NCI-H524 treated with DMSO at 0.1 percent for 48 hours (cell line): ENCODE data around the gene DRAXIN.
A peak's percentile ranks its signal among the peaks of the same experiment; 100 is the strongest.

Source experiments
- DNase-seq: peaks from one replicate; lab custom pipeline; 2025; lab: John Stamatoyannopoulos, UW

DRAXIN gene

DNA sequence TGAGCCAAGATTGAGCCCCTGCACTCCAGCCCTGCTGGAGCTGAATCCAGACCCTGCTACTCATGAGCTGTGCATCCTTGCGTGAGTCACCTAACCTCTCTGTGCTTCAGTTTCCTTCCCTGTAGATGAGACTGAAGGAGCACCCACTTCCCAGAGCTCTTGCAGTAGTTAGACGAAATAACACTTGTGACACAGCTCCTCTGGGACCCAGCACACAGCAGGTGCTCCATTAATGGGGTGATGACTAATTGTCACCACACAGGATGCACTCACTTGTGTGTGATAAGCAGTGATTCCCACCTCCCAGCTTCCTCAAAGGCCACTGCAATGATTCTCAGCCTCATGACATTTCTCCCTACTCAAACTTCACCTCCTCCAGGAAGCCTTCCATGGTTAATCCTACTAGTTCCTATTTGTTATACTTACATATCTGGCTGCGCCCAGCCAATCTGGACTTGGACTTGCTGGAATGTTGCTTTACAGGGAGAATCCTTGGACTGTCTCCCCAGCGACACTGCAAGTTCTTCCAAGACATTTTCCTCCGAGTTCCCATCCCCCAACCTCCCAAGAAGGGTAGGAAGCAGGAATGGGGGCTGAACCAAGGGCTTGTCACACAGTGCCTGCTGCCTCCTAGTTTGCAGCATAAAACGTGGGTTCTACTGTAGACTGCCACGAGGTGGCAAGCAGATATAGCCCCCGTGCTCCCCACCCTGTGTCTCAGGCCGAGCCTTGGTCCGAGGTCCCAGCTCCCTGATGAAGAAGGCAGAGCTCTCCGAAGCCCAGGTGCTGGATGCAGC is 17.2 kb downstream of the DRAXIN start:
- no peak for DNase-seq

DNA sequence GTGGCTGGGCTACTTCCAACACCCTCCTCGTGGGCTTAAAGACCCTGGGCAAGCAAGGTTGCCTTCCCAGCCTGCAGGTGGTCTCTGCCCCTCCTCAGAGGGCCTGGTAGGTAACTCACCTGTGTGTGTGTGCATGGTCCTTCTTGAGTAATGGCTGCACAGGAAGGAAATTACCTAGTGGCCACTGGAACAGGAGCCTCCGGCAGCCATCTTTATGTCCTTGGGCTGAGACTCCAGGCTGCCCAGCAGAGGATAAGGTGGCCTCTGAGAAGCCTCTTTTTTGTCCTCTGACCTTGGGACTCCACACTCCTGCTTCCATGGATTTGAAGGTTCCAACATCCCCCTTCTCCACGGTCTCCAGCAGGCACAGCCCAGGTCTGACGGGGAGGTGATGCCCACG is 20.0 kb downstream of the DRAXIN start:
- no peak for DNase-seq

DNA sequence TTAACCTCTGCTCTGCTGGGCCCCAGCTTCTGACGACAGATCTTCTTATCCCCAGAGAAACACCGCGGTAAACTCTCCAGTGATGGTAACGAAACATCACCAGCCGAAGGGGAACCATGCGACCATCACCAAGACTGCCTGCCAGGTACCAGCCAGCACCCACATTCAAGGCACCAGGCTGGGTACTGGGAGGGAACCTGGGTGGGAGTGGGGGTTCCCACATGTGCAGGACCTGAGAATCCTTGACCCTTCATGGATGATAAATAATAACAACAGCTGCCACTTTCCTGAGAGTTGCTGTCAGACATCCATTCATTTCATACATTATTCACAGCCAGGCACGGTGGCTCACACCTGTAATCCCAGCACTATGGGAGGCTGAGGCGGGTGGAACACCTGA is 20.8 kb downstream of the DRAXIN start:
- DNase-seq = no peak

DNA sequence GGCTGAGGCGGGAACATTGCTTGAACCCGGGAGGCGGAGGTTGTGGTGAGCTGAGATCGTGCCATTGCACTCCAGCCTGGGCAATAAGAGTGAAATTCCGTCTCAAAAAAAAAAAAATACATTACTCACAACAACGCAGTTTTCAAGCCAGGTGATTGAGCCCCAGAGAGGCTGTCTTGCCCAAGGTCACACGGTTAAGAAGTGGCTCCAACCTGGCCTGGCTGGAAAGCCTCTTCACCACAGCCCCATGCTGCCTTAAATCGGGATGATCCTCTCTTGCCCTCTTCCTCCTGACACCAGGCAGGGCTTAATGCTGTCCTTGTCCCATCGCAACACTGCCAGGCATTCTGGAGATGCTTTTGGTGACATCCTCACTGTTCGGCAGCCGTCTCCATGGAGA is 21.6 kb downstream of the DRAXIN start:
- DNase-seq = no peak

DNA sequence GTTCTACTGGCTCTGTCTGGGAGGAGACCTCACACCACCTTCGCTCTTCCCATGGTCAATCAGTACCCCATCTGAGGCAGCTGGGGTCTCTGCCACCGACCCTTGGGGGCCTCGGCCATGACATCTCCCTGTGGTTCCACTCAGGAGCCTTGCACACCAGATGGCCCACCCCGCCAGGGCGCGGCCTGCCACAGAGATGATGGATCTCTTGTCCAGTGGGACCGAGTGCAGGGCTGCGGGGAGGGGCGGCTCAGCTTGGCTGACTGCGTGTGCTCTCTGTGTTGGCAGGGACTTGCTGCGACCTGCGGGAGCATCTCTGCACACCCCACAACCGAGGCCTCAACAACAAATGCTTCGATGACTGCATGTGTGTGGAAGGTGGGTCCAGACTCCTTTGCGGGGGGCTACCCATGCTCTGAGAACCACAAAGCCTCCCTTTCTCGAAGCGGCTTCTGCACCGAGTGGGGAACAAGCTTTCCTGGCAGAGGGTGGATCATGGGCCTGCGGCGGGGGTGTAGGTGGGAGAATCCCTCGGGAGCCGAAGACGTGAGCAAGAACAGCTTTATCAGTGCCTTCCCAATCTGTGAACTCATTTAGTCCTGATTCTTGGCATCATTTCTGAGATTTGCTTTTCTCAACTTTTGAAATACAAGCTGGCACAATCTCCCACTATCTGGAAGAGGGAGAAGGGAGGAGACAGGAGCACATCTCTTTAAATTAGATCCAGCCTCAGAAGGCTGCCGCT is 23.5 kb downstream of the DRAXIN start:
- DNase-seq = no peak

DNA sequence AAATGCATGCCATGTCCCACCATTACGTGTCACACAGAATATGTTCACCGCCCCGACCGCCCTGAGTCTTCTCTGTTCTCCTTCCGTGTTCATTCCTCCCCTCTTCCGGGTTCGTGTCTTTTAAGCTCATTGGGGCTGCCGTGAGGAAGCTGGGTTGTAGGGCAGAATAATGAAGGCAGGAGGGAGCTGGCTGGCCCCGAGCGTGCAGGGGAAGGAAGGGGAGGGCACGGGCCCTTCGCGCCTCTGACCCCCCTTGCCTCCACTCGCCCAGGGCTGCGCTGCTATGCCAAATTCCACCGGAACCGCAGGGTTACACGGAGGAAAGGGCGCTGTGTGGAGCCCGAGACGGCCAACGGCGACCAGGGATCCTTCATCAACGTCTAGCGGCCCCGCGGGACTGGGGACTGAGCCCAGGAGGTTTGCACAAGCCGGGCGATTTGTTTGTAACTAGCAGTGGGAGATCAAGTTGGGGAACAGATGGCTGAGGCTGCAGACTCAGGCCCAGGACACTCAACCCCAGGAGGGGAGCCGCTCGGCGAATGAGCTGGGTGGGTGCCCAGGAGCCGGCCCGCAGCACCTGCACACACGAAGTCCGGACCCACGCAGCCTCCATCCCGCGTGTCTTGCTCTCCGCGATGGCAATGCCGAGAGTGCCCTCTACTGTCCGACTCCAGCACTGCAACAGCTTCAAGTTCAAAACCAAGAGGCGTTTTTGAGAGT is 28.0 kb downstream of the DRAXIN start:
- DNase-seq = no peak

DNA sequence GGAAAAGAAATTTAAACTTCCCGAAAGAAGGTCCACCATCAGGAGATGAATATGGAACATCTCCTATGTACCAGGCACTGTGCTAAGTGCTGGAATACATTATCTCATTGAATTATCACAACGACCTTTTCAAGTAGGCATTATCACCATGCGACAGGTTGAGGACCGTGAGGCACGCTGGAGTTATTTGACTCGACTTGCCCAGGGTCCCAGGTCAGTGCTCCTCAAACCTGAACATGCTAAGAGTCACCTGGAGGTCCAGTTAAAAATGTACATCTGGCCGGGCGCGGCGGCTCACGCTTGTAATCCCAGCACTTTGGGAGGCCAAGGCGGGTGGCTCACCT is 28.5 kb downstream of the DRAXIN start:
- no peak for DNase-seq

DNA sequence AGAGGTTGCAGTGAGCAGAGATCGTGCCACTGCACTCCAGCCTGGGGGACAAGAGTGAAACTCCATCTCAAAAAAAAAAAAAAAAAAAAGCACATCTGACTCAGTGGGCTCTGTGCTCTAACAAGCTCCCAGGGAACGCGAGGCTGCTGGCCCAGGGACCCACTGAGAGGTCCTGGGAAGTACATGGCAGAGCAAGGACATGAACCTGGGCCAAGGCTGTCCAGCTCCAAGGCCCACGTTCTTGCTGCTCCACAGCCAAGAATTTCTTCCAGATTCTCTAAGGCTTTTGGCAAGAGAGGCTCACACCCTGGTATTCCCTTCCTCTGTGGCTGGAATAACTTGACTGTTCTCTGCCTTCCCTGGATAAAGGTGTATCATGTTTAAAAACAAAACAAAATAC is 29.0 kb downstream of the DRAXIN start:
- no peak for DNase-seq

DNA sequence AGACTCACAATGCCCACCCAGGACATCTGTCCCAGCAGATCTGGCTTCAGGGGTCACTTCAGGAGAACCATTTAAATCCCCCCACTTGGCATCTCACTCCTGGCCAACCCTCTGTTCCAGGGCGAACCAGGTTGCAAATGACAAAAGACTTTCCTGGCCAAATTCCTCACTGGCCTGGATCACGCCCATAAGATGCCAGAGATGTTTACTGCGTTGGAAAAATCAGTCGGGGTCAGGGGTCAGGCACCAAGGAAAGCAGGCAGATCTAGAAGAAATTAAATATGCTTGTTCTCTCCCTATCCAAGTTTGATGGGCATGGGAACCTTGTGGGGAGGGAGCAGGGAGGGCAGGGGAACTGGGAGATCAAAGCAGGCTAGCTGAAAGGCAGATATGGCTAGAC is 29.8 kb downstream of the DRAXIN start:
- DNase-seq = no peak

DNA sequence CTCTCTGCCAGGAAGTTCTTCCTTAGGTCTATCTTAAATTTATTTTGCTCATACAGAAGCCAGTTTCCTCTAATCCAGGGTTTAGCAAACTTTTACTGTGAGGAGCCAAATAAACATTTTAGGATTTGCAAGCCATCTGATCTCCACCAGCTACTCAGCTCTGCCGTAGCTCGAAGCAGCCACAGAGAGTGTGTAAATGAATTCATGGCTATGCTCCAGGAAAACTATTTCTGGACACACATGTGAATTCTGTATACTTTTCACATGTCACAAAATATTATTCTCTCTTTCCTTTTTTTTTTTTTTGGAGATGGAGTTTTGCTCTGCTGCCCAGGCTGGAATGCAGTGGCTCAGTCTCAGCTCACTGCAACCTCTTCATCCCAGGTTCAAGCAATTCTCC is 31.0 kb downstream of the DRAXIN start:
- no peak for DNase-seq

DNA sequence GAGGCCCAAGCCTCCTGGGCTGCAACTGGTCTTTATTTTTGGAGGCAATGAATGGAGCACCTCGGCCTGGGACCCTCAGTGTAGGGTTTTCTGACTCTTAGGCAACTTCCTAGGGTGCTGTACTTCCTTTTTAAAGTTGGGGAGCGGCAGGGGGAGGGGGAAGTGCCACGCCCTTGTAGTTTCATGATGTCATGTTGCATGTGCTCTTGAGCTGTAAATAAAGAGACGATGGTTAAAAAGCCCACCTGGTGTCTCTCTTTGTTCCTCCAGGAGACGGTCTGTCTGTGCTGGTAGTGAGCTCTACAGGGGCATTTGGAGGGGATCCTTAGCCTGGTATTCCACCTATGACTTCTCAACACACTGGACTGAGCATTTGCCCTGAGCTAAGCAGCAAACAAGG is 34.1 kb downstream of the DRAXIN start:
- DNase-seq = no peak

DNA sequence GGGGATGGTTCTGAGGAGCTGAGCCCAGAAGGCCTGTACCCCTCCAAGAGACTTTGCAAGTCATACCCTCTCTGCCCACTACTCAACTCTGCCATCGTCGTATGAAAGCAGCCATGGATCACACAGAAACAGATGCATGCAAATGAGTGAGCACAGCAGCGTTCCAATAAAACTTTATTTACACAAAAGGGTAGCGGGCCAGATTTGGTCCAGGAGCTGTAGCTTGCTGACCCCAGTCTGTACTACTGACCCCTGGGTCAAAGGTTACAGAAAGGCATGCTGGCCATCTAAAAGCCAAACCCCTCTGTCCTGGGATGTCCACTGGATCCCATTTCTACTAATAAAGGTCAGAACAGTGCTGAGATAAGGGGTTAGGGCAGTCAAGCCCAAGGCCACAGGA is 35.6 kb downstream of the DRAXIN start:
- no peak for DNase-seq

DNA sequence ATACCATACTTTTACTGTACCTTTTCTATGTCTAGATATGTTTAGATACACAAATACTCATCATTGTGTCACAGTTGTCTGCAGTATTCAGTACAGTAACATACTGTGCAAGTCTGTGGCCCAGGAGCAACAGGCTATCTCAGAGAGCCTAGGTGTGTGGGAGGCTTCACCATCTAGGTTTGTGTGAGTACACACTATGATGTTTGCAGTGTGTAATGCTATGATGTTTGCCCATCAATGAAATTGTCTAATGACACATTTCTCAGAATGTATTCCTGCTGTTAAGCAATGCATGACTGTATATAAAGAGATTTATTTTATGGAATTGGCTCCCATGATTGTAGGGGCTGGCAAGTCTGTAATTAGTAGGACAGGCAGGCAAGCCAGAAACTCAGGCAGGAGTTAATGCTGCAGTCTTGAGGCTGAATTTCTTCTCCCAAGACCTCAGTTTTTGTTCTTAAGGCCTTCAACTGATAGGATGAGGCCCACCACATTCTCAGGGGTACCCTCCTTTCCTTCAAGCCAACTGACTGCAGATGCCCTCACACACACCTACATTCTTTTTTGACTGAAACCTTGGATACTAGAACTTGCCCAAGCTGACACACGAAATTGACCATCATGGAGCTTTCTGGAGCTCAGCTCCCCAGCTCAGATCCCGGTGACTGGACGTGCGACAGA is 36.8 kb downstream of the DRAXIN start:
- DNase-seq = no peak

DNA sequence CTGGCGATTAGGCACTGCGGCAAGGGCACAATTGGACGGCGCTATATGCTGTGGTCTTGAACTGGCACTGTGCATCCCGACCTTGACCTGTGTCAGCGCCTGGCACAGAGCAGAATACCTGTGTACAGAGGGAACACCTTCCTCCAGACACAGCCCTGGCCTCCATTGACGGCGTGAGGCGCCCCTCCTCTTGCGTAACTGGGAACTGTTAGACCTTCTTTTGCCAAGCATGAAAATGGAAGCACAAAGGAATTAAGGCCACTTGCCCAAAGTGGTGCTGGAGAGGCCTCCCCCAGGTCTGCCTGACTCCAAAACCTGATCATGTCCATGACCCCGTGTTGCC is 37.6 kb downstream of the DRAXIN start:
- no peak for DNase-seq

DNA sequence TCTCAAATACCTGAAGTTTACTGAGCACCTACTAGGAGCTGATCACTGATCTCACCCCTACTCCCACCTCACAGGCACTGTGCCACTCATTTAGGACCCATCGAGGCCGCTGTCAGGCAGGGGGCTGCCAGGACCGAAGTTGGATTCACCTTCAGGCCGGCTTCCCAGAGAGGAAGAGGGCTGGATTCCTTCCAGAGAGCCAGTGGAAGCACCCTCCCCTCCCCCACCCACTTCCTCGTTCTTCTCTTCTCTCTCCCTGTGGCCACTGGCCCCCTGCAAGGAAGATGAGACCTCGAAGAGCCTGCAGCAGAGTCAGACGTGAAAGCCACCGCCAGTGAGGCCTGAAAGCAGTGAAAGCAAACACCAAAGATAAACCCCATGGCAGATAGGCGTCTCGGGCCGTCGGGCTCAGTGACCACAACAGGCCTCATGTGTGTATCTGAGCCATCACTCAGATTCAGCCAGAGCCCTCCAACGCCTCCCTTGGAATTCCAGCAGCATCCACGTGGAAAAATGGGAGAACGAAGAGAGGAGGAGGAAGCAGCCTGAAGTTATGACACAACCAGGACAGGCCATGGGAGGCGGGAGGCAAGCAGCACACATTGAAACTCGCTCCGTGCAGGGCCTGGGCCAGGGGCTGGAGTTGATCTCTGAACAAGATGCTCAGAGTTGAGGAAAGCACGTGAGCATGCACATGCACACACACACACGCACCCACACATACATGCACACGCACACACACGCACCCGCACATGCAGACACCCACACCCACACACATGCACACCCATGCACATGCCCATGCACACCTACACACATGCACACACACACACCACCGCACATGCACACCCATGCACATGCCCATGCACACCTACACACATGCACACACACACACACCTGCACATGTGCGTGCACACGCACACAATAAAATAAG is 38.3 kb downstream of the DRAXIN start:
- no peak for DNase-seq

DNA sequence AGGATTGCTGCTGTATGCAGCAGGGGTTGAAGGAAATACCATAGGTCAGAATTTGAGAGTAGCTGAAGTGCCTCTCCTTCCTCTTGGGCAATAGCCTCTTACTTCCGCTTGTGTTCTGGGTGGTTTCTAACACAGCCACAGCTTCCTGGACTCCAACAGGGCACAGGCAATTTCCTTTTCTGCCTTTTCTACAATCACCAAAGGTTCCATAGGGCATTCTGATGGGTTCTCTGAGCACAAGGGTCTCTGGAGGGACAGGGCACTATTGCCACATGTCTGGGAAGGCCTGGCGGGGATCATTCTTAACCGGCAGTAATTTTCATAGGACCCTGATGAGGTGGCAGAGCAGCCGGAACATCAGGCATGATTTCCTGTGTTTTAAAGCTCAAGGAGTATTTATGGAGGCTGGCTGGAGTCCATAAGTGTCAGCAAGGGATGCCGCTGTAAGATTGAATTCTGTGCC is 39.0 kb downstream of the DRAXIN start:
- no peak for DNase-seq

DNA sequence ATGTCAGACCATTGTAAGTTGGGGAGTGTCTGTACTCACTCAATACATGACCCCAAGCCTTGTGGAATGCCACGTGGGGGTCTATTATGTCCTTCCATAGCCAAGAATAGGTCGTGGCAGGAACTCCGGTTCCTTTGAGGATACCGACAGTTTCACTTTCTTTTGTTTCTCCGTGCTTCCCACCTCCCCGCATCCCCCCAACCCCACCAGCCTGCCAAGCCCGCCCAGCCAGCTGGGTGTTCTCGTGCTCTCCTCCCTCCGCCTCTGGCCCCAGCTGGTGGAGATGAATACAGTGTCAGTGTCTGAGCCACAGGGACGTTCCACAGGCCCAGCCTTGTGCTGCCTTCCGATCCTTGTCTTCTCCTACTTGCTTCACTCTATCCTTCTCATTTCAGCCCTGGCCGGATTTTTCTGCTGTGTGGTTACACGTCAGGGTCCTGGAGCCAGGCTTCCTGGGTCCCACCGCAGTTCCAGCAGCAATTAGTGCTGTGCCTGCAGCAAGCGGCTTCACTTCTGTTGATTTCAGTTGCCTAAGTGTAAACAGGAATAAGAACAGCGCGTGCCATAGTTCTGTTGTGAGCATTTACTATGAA is 40.3 kb downstream of the DRAXIN start:
- no peak for DNase-seq

DNA sequence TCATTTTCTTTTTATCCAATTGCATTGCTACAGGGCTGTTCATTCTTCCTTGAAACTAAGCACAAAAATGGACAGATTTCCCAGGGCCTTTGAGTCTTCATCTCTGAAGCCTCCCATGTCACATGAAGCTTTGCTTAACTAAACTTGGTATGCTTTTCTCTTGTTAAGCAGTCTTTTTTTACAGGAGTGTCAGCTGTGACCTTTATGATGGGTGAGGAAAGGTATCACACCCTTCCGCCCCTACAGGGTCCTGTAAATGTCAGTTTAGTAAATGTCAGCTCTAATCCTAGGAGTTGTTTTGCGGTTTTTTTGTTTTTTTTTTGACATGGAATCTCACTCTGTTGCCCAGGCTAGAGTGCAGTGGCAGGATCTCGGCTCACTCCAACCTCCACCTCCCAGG is 41.8 kb downstream of the DRAXIN start:
- DNase-seq = no peak

DNA sequence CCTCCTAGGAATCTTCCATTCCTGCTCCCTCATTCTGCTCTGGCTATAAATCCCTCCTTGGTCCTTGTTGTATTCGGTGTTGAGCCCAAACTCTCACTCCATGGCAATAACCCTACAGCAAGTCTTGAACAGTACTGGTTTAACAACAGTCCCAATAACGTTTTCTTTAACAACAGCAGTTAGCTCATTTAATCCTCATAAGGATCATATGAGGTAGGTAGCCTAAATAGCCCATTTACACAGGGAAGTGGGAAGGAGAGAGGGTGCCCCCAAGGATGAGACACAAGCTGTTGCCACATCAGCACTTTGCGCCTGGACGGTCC is 44.0 kb downstream of the DRAXIN start:
- DNase-seq = no peak

DNA sequence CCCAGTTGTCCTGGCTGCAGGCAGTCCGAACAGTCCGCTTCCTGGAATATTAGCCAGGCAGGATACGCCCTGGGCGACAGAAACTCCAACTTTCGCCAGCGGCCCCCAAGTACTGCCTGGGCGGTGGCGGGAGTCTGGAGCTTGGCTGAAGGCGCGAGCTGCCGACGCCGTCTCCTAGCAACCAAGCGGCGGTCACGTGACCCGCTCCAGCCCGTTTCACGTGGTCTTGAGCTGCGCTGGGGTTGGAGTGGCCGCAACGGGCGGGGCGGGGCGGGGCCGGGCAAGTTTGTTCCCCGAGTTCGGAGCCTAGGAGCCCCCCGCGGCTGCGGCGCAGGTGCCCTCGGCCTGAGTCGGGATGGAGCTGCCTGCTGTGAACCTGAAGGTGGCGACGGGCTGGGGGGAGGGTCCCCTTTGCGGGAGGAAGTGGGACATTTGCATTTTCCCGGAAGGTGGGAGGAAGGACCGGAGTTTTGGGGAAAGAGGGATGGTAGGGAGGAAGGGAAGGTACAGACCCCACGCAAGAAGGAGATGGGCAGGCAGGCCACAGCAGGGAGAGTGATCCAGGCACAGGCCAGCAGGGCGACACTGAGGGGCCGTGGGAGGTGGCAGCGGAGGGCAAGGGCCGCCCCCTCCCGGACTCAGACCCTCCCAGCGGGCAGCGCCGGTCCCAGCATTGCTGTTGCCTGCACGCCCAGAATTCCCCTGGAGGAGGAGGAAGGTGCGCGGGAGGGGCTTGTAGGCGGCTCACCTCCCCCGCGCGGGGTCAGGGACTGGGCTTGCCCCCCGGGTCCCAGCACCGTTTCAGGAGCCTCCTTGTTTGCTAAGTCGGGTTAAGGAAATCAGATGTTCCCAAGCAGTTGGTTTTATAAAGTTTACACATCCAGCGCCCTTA is 44.6 kb downstream of the DRAXIN start, which contains the start of gene AGTRAP:
AGTRAP (plus strand) TSS at position 283 of the 892 bp plus-strand sequence; CDS start at position 356, 73 bp downstream.
- peak; percentile 37 for DNase-seq
